KMS-11 (cell line): ENCODE results near the gene CFD.

Experiments
- H2AFZ ChIP-seq: fragments of 200-600 bp; sonication (generic); 2 replicates; pipeline ENCODE4 v1.6.1; 2016; ENCODE audit warnings: antibody characterized with exemption, mixed run types, low read depth
- H3K27ac ChIP-seq: fragments of 200-600 bp; sonication (generic); 2 replicates; pipeline ENCODE4 v1.6.1; 2016; ENCODE audit warnings: mild to moderate bottlenecking, mixed run types
- H3K27me3 ChIP-seq: fragments of 200-600 bp; sonication (generic); 2 replicates; pipeline ENCODE4 v1.6.1; 2017; ENCODE audit warnings: mild to moderate bottlenecking, low read depth, mixed run types, moderate library complexity; ENCODE audit not compliant: insufficient read depth
- H3K36me3 ChIP-seq: fragments of 200-600 bp; sonication (generic); 2 replicates; pipeline ENCODE4 v1.6.1; 2017; ENCODE audit warnings: mild to moderate bottlenecking, mixed run types; ENCODE audit not compliant: insufficient read depth
- H3K4me1 ChIP-seq: fragments of 200-600 bp; sonication (generic); 2 replicates; pipeline ENCODE4 v1.6.1; 2016; ENCODE audit warnings: mild to moderate bottlenecking, low read depth, mixed run types; ENCODE audit not compliant: poor library complexity, severe bottlenecking
- H3K4me2 ChIP-seq: fragments of 200-600 bp; sonication (generic); 2 replicates; pipeline ENCODE4 v1.7.0; 2016; ENCODE audit warnings: mild to moderate bottlenecking, mixed run types
- H3K4me3 ChIP-seq: fragments of 200-600 bp; sonication (generic); IDR thresholded peaks from 2 replicates; pipeline ENCODE4 v1.6.1; 2017; ENCODE audit warnings: low read depth, low read length, mixed read lengths; ENCODE audit not compliant: insufficient read depth
- H3K79me2 ChIP-seq: fragments of 200-600 bp; sonication (generic); 2 replicates; pipeline ENCODE4 v1.6.1; 2016; ENCODE audit warnings: low read depth, mixed run types; ENCODE audit not compliant: insufficient read depth
- H3K9ac ChIP-seq: fragments of 200-600 bp; sonication (generic); 2 replicates; pipeline ENCODE4 v1.6.1; 2016; ENCODE audit warnings: mild to moderate bottlenecking, mixed run types
- H4K20me1 ChIP-seq: fragments of 200-600 bp; sonication (generic); 2 replicates; pipeline ENCODE4 v1.6.1; 2016; ENCODE audit warnings: mild to moderate bottlenecking, mixed run types; ENCODE audit not compliant: insufficient read depth
- CTCF ChIP-seq: fragments of 200-600 bp; sonication (generic); conservative IDR thresholded peaks from 2 replicates; pipeline ENCODE4 v1.6.1; 2017; ENCODE audit warnings: low read depth, mild to moderate bottlenecking, antibody characterized with exemption, low read length, moderate library complexity, mixed read lengths

The CFD gene

GRCh38 chr19:892894-893689 lies 33.6 kb downstream of the CFD start, which contains the start of the genes MED16 and RNU6-9:
MED16 (minus strand) TSS chr19:893187; CDS start chr19:891131, 2,056 bp downstream.
RNU6-9 (plus strand) TSS chr19:893484.
- H4K20me1 ChIP-seq: no peaks in the 10 kb centered on the region
- H3K27me3 ChIP-seq: no peaks in the 10 kb centered on the region
- TF ChIP-seq CTCF: no peak
- H3K4me1 ChIP-seq: no peaks in the 10 kb centered on the region
- H3K36me3 ChIP-seq: no peaks in the 10 kb centered on the region
- peak within 1 kb of the TSS; percentile 65; the same call in 1 of the 2 replicates for H2AFZ ChIP-seq
- H3K9ac ChIP-seq: peak within 1 kb of the TSS; percentile 67; the same call in 1 of the 2 replicates
- H3K4me2 ChIP-seq: peak within 1 kb of the TSS; percentile 91
- peaks cover 9% of the 10 kb centered on the region; the same call in 1 of the 2 replicates for H3K79me2 ChIP-seq
- peak within 1 kb of the TSS; percentile 58 for H3K27ac ChIP-seq
- H3K4me3 ChIP-seq: no peak within 1 kb of the TSS

- no peaks in the 10 kb centered on the region for H3K36me3 ChIP-seq
- H4K20me1 ChIP-seq: no peaks in the 10 kb centered on the region
- no peak overlapping the region for H3K9ac ChIP-seq
- no peak overlapping the region for H3K27ac ChIP-seq
- H3K4me2 ChIP-seq: no peak overlapping the region
- peaks cover 5% of the 10 kb centered on the region; the same call in 1 of the 2 replicates for H3K79me2 ChIP-seq
- no peaks in the 10 kb centered on the region for H3K4me1 ChIP-seq
- no peak for TF ChIP-seq CTCF
- H3K27me3 ChIP-seq: no peaks in the 10 kb centered on the region
- H3K4me3 ChIP-seq: no peak overlapping the region
- no peak overlapping the region for H2AFZ ChIP-seq
These were observed 37.0 kb downstream of the CFD start for GRCh38 chr19:896434-896833.

- H3K79me2 ChIP-seq: peaks cover 5% of the 10 kb centered on the region; the same call in 1 of the 2 replicates
- H3K4me2 ChIP-seq: no peak overlapping the region
- H3K27me3 ChIP-seq: no peaks in the 10 kb centered on the region
- no peaks in the 10 kb centered on the region for H3K36me3 ChIP-seq
- H3K4me3 ChIP-seq: no peak overlapping the region
- TF ChIP-seq CTCF: no peak
- H4K20me1 ChIP-seq: no peaks in the 10 kb centered on the region
- no peaks in the 10 kb centered on the region for H3K4me1 ChIP-seq
- H3K9ac ChIP-seq: no peak overlapping the region
- H2AFZ ChIP-seq: no peak overlapping the region
- no peak overlapping the region for H3K27ac ChIP-seq
These were observed 37.5 kb downstream of the CFD start for GRCh38 chr19:896999-897398.

GRCh38 chr19:897442-898039 lies 38.1 kb downstream of the CFD start:
- no peak overlapping the region for H2AFZ ChIP-seq
- no peak for TF ChIP-seq CTCF

More at GRCh38 chr19:897442-898039, 38.1 kb downstream of the CFD start:
- no peaks in the 10 kb centered on the region for H3K4me1 ChIP-seq
- no peak overlapping the region for H3K27ac ChIP-seq
- H3K79me2 ChIP-seq: no peaks in the 10 kb centered on the region
- H3K9ac ChIP-seq: no peak overlapping the region
- no peak overlapping the region for H3K4me2 ChIP-seq
- no peaks in the 10 kb centered on the region for H3K36me3 ChIP-seq
- H4K20me1 ChIP-seq: no peaks in the 10 kb centered on the region
- no peak overlapping the region for H3K4me3 ChIP-seq
- no peaks in the 10 kb centered on the region for H3K27me3 ChIP-seq
